Ovary (tissue), 3 donors: ENCODE measurements around the gene JUND.

Source experiments
- EP300 ChIP-seq: sonication (generic); formaldehyde crosslinking; IDR thresholded peaks from one replicate; pipeline ENCODE4 v1.6.1; 2017; ENCODE audit warnings: antibody characterized with exemption
- POLR2A ChIP-seq: fragments of 450-650 bp; IDR thresholded peaks from one replicate; pipeline ENCODE4 v1.6.1; 2017; ENCODE audit warnings: antibody characterized with exemption, mild to moderate bottlenecking, moderate library complexity
- TF ChIP-seq, protein P1 (sequence below), 3 donors: fragments of 450-650 bp in 2 of 3; fragments of 200-600 bp in 1 of 3; IDR thresholded peaks; one replicate each; pipeline versions ENCODE4 v1.5.1 to v1.8.0; 2016 to 2022; ENCODE audit warnings: antibody characterized with exemption in 3 of 3, mild to moderate bottlenecking in 1 of 3
- donor health status: DM: no; HTN: no; CAD: no.

DNA sequence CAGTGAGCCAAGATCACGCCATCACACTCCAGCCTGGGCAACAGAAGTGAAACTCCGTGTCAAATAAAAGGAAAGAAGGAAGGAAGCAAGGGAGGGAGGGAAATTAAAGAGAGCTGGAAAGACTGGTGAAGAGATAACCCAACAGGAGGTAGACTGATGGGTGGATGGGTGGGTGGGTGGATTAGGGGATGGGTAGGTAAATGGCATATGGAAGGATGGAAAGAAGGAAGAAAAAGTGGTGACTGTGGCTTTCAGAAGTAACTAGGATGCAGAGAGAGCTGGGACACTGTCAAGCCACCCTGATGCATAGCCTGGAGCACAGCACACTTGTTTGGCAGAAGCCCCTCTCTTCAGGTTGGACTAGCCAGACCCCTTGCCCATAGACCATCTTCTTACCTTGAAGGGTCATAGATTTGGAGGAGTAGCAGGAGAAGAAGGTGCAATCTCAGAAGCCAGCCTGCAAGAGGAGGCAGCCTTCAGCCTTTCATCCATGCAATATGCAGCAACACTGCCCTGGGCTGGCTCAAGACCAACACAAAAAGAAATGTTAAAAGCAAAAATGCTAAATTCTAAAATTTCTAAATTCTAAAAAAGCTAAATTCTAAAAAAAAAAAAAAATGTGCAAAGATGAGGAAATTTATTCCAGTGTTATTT is 12.2 kb downstream of the JUND start:
- TF ChIP-seq, protein P1, sequence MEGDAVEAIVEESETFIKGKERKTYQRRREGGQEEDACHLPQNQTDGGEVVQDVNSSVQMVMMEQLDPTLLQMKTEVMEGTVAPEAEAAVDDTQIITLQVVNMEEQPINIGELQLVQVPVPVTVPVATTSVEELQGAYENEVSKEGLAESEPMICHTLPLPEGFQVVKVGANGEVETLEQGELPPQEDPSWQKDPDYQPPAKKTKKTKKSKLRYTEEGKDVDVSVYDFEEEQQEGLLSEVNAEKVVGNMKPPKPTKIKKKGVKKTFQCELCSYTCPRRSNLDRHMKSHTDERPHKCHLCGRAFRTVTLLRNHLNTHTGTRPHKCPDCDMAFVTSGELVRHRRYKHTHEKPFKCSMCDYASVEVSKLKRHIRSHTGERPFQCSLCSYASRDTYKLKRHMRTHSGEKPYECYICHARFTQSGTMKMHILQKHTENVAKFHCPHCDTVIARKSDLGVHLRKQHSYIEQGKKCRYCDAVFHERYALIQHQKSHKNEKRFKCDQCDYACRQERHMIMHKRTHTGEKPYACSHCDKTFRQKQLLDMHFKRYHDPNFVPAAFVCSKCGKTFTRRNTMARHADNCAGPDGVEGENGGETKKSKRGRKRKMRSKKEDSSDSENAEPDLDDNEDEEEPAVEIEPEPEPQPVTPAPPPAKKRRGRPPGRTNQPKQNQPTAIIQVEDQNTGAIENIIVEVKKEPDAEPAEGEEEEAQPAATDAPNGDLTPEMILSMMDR (IDR thresholded peaks at IDR 0.05) = no peak
- TF ChIP-seq EP300 (no peak), POLR2A (no peak)
